GM23248 (cell line): Measurements from ENCODE around the gene SLC4A5. TPM values are rescaled to one million over a fixed set of nuclear protein-coding genes. Genes with fewer than 3 reads are reported as not detected.

ENCODE experiments used
- DNase-seq: peaks from one replicate; pipeline ENCODE4 v3.0.0-alpha.2; 2015
- H2AFZ ChIP-seq: fragments of 200-600 bp; sonication (generic); 2 replicates; pipeline ENCODE4 v1.6.1; 2016; ENCODE audit warnings: antibody characterized with exemption
- H3F3A ChIP-seq: fragments of 200-600 bp; sonication (generic); 2 replicates; pipeline ENCODE4 v1.6.1; 2016; ENCODE audit warnings: mild to moderate bottlenecking, antibody characterized with exemption, mixed run types; ENCODE audit not compliant: insufficient read depth
- H3K27ac ChIP-seq: fragments of 200-600 bp; sonication (generic); 2 replicates; pipeline ENCODE4 v1.5.1; 2016; ENCODE audit warnings: mild to moderate bottlenecking
- H3K27me3 ChIP-seq: fragments of 200-600 bp; sonication (generic); replicated peaks from 2 replicates; pipeline ENCODE4 v1.6.1; 2016; ENCODE audit warnings: mild to moderate bottlenecking; ENCODE audit not compliant: insufficient read depth
- H3K36me3 ChIP-seq: fragments of 200-600 bp; sonication (generic); 2 replicates; pipeline ENCODE4 v1.6.1; 2016; ENCODE audit warnings: low read depth, mild to moderate bottlenecking
- H3K4me1 ChIP-seq: fragments of 200-600 bp; sonication (generic); 2 replicates; pipeline ENCODE4 v1.6.1; 2016; ENCODE audit warnings: mild to moderate bottlenecking; ENCODE audit not compliant: insufficient read depth
- H3K4me2 ChIP-seq: fragments of 200-600 bp; sonication (generic); one replicate; pipeline ENCODE4 v1.6.1; 2016; ENCODE audit warnings: mild to moderate bottlenecking; ENCODE audit not compliant: unreplicated experiment
- H3K4me3 ChIP-seq: fragments of 200-600 bp; sonication (generic); 2 replicates; pipeline ENCODE4 v1.5.1; 2016; ENCODE audit warnings: mild to moderate bottlenecking
- H3K79me2 ChIP-seq: fragments of 200-600 bp; sonication (generic); 2 replicates; pipeline ENCODE4 v1.6.1; 2016; ENCODE audit warnings: mild to moderate bottlenecking; ENCODE audit not compliant: insufficient read depth
- H3K9ac ChIP-seq: fragments of 200-600 bp; sonication (generic); 2 replicates; pipeline ENCODE4 v1.6.1; 2016; ENCODE audit warnings: mild to moderate bottlenecking
- H3K9me2 ChIP-seq: fragments of 200-600 bp; sonication (generic); 2 replicates; pipeline ENCODE4 v1.6.1; 2016; ENCODE audit warnings: mixed run types, mild to moderate bottlenecking, moderate library complexity; ENCODE audit not compliant: insufficient read depth
- H3K9me3 ChIP-seq: fragments of 200-600 bp; sonication (generic); one replicate; pipeline ENCODE4 v1.6.1; 2017; ENCODE audit warnings: low read depth
- H4K20me1 ChIP-seq: fragments of 200-600 bp; sonication (generic); 2 replicates; pipeline ENCODE4 v1.6.0; 2016; ENCODE audit not compliant: insufficient read depth
- EZH2 ChIP-seq: fragments of 200-600 bp; sonication (generic); IDR thresholded peaks from 2 replicates; pipeline ENCODE4 v1.6.1; 2018; ENCODE audit warnings: antibody characterized with exemption, mild to moderate bottlenecking; ENCODE audit not compliant: insufficient read depth, poor library complexity, severe bottlenecking
- EZH2phosphoT487 ChIP-seq: fragments of 200-600 bp; sonication (generic); IDR thresholded peaks from 2 replicates; pipeline ENCODE4 v1.6.1; 2018; ENCODE audit warnings: antibody characterized with exemption, moderate library complexity, mild to moderate bottlenecking, low read depth; ENCODE audit not compliant: insufficient read depth
- WGBS, 2 experiments: methylation state at CpG; one replicate each; pipeline ENCODE4 v1.1.6; 2015 to 2017; ENCODE audit warnings: low lambda C conversion rate in 2 of 2, low coverage in 1 of 2; ENCODE audit errors: missing lambda C conversion rate in 2 of 2; 5-methylcytosine and 5-hydroxymethylcytosine counted together
- in situ Hi-C: fragments of 300-500 bp; cut with MboI; formaldehyde crosslinking; loops from 2 replicates; pipeline ENCODE4 v1.15.0; 2020
- polyA plus RNA-seq: library from polyadenylated mRNA; unstranded; fragments of >200 nt; fragmentation: Nextera tagmentation; extraction: Ambion mirVana; gene quantifications from 2 replicates; pipeline ENCODE4 v1.2.1, GENCODE V29; 2016
- total RNA-seq: library from RNA; depleted of rRNA; stranded (reverse); fragments of >200 nt; shearing (Covaris generic); gene quantifications from 2 replicates; pipeline ENCODE4 v1.2.3, GENCODE V29; 2014

SLC4A5 gene
- total and polyA plus RNA-seq, 2 experiments from 2014 or later = 0.32 to 0.35 TPM

DNA sequence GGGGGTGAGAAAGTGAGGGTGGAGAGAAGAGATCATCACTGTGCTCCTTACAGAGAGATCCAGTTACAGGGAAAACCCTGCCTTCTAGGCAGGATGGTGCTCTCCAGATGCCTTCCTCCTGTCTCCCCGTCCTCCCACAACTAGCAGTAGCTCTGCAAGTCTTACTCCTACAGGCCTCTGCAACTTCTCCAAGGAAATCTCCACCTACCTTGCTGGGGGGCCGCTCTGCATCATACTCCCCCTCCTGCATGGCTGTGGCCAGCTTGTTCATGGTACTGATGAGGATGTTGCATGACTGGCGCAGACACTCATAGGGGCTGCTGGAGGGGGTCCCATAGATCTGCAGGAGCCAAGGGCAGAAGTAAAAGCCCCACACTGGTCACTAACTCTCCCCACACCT, 22.8 kb upstream of the SLC4A5 start:
- no peak overlapping the region for H3K27ac ChIP-seq
- H3K4me3 ChIP-seq = no peak overlapping the region
- no peaks in the 10 kb centered on the region for H3K27me3 ChIP-seq
- peaks cover 52% of the 10 kb centered on the region; the same call in 1 of the 2 replicates for H3K36me3 ChIP-seq
- no peaks in the 10 kb centered on the region for H3K4me1 ChIP-seq
- no peak overlapping the region for H3K4me2 ChIP-seq
- no peak for TF ChIP-seq EZH2
- no peak for TF ChIP-seq EZH2phosphoT487
- no peaks in the 10 kb centered on the region for H3K79me2 ChIP-seq
- H3K9me2 ChIP-seq = no peaks in the 10 kb centered on the region
- no peaks in the 10 kb centered on the region for H3F3A ChIP-seq
- H2AFZ ChIP-seq = no peak overlapping the region
- WGBS, 2 experiments = 93 to 94% methylated on average over 3 of the region's 3 CpGs
- H4K20me1 ChIP-seq = no peaks in the 10 kb centered on the region
- no peak for DNase-seq
- H3K9ac ChIP-seq = no peak overlapping the region
- no peaks in the 10 kb centered on the region for H3K9me3 ChIP-seq
- in situ Hi-C loops = no loop called here

GRCh38 chr2:74364533-74365505, 21.6 kb upstream of the SLC4A5 start:
- Histone ChIP-seq H3K9me2 (no peaks in the 10 kb centered on the region), H2AFZ (no peak overlapping the region), H3K4me3 (no peak overlapping the region), H3K79me2 (no peaks in the 10 kb centered on the region), H3K27ac (no peak overlapping the region), H3K9me3 (no peaks in the 10 kb centered on the region), H3K4me2 (no peak overlapping the region), H3K27me3 (no peaks in the 10 kb centered on the region), H3K4me1 (no peaks in the 10 kb centered on the region), H3K9ac (no peak overlapping the region), H4K20me1 (no peaks in the 10 kb centered on the region), H3K36me3 (peaks cover 56% of the 10 kb centered on the region; the same call in 1 of the 2 replicates), H3F3A (no peaks in the 10 kb centered on the region)
- 86 to 92% methylated on average over 8 of the region's 8 CpGs for WGBS, 2 experiments
- no peak for TF ChIP-seq EZH2phosphoT487
- TF ChIP-seq EZH2 = no peak
- in situ Hi-C loops = no loop called here
- DNase-seq = no peak

- Histone ChIP-seq H3K36me3 (peaks cover 50% of the 10 kb centered on the region), H3K4me2 (no peak overlapping the region), H3K27me3 (no peaks in the 10 kb centered on the region), H3K79me2 (no peaks in the 10 kb centered on the region), H2AFZ (no peak overlapping the region), H4K20me1 (no peaks in the 10 kb centered on the region), H3K9me2 (no peaks in the 10 kb centered on the region), H3K4me1 (peaks cover 10% of the 10 kb centered on the region), H3F3A (0 out of 2 replicates have a peak, but pooled peaks cover 14% of the 10 kb centered on the region), H3K9me3 (no peaks in the 10 kb centered on the region), H3K9ac (no peak overlapping the region), H3K27ac (no peak overlapping the region), H3K4me3 (no peak overlapping the region)
- WGBS, 2 experiments = 91 to 94% methylated on average over 11 of the region's 11 CpGs
- DNase-seq = no peak
- no peak for TF ChIP-seq EZH2
- TF ChIP-seq EZH2phosphoT487 = no peak
- in situ Hi-C loops = no loop called here
Observed at GRCh38 chr2:74361327-74361726, 18.1 kb upstream of the SLC4A5 start.

DNA sequence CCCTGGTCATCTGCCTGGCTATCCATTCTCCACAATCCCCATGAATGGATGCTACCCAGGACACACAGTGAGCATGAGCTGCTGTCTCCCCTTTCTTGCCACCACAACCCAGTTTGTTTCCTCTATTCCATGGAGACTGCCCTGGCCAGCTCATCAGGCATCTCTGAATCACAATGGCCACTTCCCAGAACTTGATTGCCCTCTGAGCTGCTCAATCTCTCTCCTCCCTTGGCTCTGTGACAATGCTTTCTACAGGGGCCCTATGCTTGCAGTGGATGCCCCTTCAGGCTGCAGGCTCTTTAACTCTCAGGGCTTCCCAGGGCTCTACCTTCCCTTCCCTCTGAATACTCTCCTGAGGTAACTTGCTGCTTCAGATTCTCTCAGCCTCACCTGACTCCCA, 14.4 kb upstream of the SLC4A5 start:
- Histone ChIP-seq H3K36me3 (peaks cover 40% of the 10 kb centered on the region), H3K9me3 (no peaks in the 10 kb centered on the region), H3K79me2 (no peaks in the 10 kb centered on the region), H3K27ac (peak overlapping the region; percentile 54), H4K20me1 (no peaks in the 10 kb centered on the region), H3K9me2 (no peaks in the 10 kb centered on the region), H3K4me3 (no peak overlapping the region), H3K4me2 (no peak overlapping the region), H3K27me3 (no peaks in the 10 kb centered on the region), H3K4me1 (peaks cover 10% of the 10 kb centered on the region), H3F3A (0 out of 2 replicates have a peak, but pooled peaks cover 14% of the 10 kb centered on the region), H3K9ac (no peak overlapping the region; the same call in 1 of the 2 replicates), H2AFZ (no peak overlapping the region)
- DNase-seq = peak; percentile 74
- TF ChIP-seq EZH2 (no peak), EZH2phosphoT487 (no peak)
- in situ Hi-C loops = no loop called here
